HG03457 (cell line): ENCODE data around the gene MAU2.
"Not testable (repeated sequence)": the region's sequence is repeated elsewhere in the genome, so short reads cannot be mapped to it uniquely, and the experiment has no call there.

Source experiments
- ATAC-seq: cut with Tn5 transposase; IDR thresholded peaks from one replicate; pipeline ENCODE4 v1.9.1; 2021; ENCODE audit warnings: moderate number of reproducible peaks; ENCODE audit not compliant: unreplicated experiment

MAU2 gene

GRCh38 chr19:19345970-19346369 lies 25.3 kb downstream of the MAU2 start:
- no peak for ATAC-seq

- no peak for ATAC-seq
Measured at GRCh38 chr19:19347401-19348110, 26.9 kb downstream of the MAU2 start.

GRCh38 chr19:19348266-19348665 lies 27.6 kb downstream of the MAU2 start:
- ATAC-seq: no peak

GRCh38 chr19:19349365-19349764 lies 28.7 kb downstream of the MAU2 start:
- no peak for ATAC-seq

- not testable (repeated sequence) for ATAC-seq
Measured at GRCh38 chr19:19350756-19351155, 30.1 kb downstream of the MAU2 start.

- ATAC-seq: no peak
Measured at GRCh38 chr19:19352823-19353222, 32.2 kb downstream of the MAU2 start.

GRCh38 chr19:19354007-19354406 lies 33.4 kb downstream of the MAU2 start:
- ATAC-seq: no peak

GRCh38 chr19:19354932-19355331 lies 34.3 kb downstream of the MAU2 start:
- ATAC-seq: no peak

GRCh38 chr19:19355606-19356139 lies 35.0 kb downstream of the MAU2 start:
- no peak for ATAC-seq

GRCh38 chr19:19356500-19356899 lies 35.9 kb downstream of the MAU2 start:
- ATAC-seq: no peak

- no peak for ATAC-seq
Measured at GRCh38 chr19:19356901-19357566, 36.4 kb downstream of the MAU2 start.

- no peak for ATAC-seq
Measured at GRCh38 chr19:19361075-19361594, 40.5 kb downstream of the MAU2 start.

GRCh38 chr19:19362075-19362474 lies 41.4 kb downstream of the MAU2 start:
- no peak for ATAC-seq

GRCh38 chr19:19366434-19367396 lies 46.1 kb downstream of the MAU2 start:
- no peak for ATAC-seq

- ATAC-seq: no peak
Measured at GRCh38 chr19:19368087-19368486, 47.5 kb downstream of the MAU2 start.

- no peak for ATAC-seq
Measured at GRCh38 chr19:19371059-19371458, 50.4 kb downstream of the MAU2 start.

- no peak for ATAC-seq
Measured at GRCh38 chr19:19372656-19373416, 52.2 kb downstream of the MAU2 start.

GRCh38 chr19:19379527-19379926 lies 58.9 kb downstream of the MAU2 start:
- no peak for ATAC-seq

GRCh38 chr19:19380316-19380715 lies 59.7 kb downstream of the MAU2 start:
- not testable (repeated sequence) for ATAC-seq
